Mesothelial cell of epicardium (in vitro differentiated cells): ENCODE measurements around the gene LSMEM2. TPM values are rescaled to one million over a fixed set of nuclear protein-coding genes. Genes with fewer than 3 reads are reported as not detected.

Source experiments
- DNase-seq, 2 experiments: peaks; one replicate each; pipeline ENCODE4 v3.0.0; 2021; ENCODE audit warnings: low spot score in 2 of 2; ENCODE audit not compliant: unreplicated experiment in 2 of 2
- H3K27ac Mint-ChIP-seq: 2 replicates; pipeline ENCODE4 v1.8.0; 2021; ENCODE audit warnings: mixed read lengths
- H3K27me3 Mint-ChIP-seq: 2 replicates; pipeline ENCODE4 v1.8.0; 2021; ENCODE audit warnings: low read depth, mixed read lengths
- H3K36me3 Mint-ChIP-seq: 2 replicates; pipeline ENCODE4 v1.8.0; 2021; ENCODE audit warnings: mixed read lengths
- H3K4me1 Mint-ChIP-seq: 2 replicates; pipeline ENCODE4 v1.8.0; 2021; ENCODE audit warnings: mixed read lengths
- H3K4me3 Mint-ChIP-seq: 2 replicates; pipeline ENCODE4 v1.8.0; 2021; ENCODE audit warnings: mild to moderate bottlenecking, moderate library complexity, mixed read lengths
- H3K9me3 Mint-ChIP-seq: 2 replicates; pipeline ENCODE4 v1.8.0; 2021; ENCODE audit warnings: mixed read lengths
- total RNA-seq: library from RNA; stranded (reverse); gene quantifications from 3 replicates; pipeline ENCODE4 v1.2.1, GENCODE V29; 2021
- TF ChIP-seq, protein P1 (sequence below): fragments of 200-600 bp; sonication (generic); IDR thresholded peaks from one replicate; pipeline ENCODE4 v1.5.0; 2021; ENCODE audit warnings: antibody characterized with exemption; ENCODE audit not compliant: unreplicated experiment

LSMEM2 gene
- total RNA-seq, 1 donor from 2014 or later = 0.38 TPM

GRCh38 chr3:50325497-50326181 lies 46.8 kb downstream of the LSMEM2 start:
- H3K27ac Mint-ChIP-seq = no peak overlapping the region
- no peak overlapping the region for H3K4me3 Mint-ChIP-seq
- TF ChIP-seq, protein P1, sequence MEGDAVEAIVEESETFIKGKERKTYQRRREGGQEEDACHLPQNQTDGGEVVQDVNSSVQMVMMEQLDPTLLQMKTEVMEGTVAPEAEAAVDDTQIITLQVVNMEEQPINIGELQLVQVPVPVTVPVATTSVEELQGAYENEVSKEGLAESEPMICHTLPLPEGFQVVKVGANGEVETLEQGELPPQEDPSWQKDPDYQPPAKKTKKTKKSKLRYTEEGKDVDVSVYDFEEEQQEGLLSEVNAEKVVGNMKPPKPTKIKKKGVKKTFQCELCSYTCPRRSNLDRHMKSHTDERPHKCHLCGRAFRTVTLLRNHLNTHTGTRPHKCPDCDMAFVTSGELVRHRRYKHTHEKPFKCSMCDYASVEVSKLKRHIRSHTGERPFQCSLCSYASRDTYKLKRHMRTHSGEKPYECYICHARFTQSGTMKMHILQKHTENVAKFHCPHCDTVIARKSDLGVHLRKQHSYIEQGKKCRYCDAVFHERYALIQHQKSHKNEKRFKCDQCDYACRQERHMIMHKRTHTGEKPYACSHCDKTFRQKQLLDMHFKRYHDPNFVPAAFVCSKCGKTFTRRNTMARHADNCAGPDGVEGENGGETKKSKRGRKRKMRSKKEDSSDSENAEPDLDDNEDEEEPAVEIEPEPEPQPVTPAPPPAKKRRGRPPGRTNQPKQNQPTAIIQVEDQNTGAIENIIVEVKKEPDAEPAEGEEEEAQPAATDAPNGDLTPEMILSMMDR = no peak
- DNase-seq = no peak
- peaks cover 28% of the 10 kb centered on the region for H3K4me1 Mint-ChIP-seq
- no peaks in the 10 kb centered on the region for H3K9me3 Mint-ChIP-seq
- no peaks in the 10 kb centered on the region for H3K27me3 Mint-ChIP-seq
- peaks cover 4% of the 10 kb centered on the region for H3K36me3 Mint-ChIP-seq

DNA sequence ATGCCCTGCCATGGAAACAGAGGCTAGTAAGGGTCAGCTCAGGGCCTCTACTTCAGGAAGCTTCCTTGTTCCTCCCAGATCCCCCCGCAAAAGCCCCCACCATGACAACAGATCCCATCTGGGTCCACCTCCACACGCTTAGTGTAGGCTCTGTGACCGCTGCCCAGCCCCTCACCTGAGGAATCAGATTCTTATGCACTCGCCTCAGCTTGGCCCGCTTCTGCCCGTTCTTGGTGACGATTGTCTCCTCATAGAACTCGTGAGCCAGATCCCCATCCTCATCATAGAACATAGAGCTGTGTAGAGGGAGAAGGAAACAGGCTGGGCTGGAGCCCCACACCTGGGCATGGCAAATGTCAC lies 47.3 kb downstream of the LSMEM2 start:
- no peaks in the 10 kb centered on the region for H3K9me3 Mint-ChIP-seq
- H3K36me3 Mint-ChIP-seq = peaks cover 5% of the 10 kb centered on the region
- peaks cover 28% of the 10 kb centered on the region for H3K4me1 Mint-ChIP-seq
- TF ChIP-seq, protein P1 = no peak
- peak overlapping the region; percentile 90 for H3K4me3 Mint-ChIP-seq
- H3K27ac Mint-ChIP-seq = no peak overlapping the region
- no peak for DNase-seq
- no peaks in the 10 kb centered on the region for H3K27me3 Mint-ChIP-seq

DNA sequence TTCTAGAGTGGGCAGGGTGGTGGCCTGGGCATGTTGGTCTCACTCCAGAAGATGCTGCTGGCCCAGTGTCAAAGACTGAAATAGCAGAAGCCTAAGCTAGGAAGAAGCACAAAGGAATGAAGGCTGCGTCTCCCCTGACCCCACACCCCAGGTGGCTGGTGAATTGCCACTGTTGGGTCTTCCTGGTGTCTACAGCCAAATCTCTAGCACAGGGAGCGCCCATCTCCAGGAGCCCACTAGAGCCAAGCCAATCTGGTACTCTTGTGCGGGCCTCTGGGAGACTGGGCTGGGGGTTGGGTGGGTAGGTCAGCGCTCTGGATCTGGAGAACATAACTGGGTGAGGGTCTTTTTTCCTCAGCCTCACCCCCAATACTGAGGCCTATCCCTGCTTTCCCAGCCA lies 48.2 kb downstream of the LSMEM2 start:
- TF ChIP-seq, protein P1 = no peak
- Mint-ChIP-seq H3K36me3 (peaks cover 5% of the 10 kb centered on the region), H3K9me3 (no peaks in the 10 kb centered on the region), H3K27ac (no peak overlapping the region), H3K4me1 (peaks cover 28% of the 10 kb centered on the region), H3K27me3 (no peaks in the 10 kb centered on the region), H3K4me3 (peak overlapping the region; percentile 90)
- DNase-seq = no peak

DNA sequence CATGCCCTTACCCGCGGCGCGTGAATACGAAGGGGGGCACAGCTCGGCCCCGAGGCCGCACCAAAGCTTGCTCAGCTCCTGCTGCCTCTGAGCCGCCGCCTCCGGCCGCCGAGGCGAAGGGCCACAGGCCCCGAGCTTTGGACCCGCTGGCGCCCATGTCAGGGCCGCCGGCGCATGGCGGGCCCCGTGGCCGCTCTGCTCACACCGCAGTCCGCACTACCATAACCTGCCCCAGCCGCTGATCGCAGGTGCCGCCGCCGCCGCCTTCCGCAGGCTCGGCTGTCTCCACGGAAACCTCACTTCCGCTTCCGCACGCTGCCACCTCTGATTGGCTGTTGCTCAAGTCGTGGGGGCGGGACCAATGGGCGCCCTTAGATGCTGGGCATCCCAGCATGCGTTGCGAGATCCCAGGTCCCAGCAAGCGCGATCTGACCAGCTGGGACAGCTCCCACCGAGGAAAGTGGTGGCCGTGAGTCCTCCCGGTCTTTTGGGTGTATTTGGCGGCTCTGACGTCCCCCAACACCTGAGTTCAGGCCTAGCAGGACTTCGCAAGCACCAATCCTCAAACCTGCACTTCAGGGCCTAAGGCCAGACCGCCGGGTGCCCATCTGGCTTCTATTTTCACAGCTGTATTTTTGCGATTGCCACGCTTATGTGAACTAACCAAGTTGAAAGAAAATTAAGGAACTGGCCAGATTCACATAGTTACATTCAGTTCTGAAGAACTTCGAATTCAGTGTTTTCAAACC lies 49.2 kb downstream of the LSMEM2 start, which contains the start of gene TUSC2:
Gene TUSC2 (minus strand): TSS at position 281 of the 749 bp plus-strand sequence. CDS start 124 bp downstream, at position 157.
- peak within 1 kb of the TSS; percentile 90 for H3K4me3 Mint-ChIP-seq
- TF ChIP-seq, protein P1 = no peak

DNA sequence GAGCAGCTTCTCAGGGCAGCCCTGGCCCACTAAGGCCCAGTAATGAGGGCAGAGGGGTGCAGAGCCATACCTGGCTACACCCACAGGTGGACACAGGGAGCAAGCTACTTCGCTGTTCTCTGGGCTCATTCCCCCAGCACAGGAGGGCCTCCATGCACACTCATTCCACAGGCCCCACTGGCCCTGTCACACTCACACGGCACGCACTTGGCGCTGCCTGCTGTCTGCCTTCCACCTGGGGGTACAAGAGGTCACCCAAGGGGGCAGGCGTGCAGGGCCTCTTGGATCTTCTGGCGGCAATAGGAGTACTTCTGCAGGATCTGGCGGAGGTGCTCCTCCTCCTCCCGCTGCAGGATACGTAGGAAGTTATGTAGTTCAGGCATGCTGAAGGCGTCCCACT lies 51.4 kb downstream of the LSMEM2 start:
- Mint-ChIP-seq H3K27ac (no peak overlapping the region), H3K27me3 (no peaks in the 10 kb centered on the region), H3K4me3 (no peak overlapping the region), H3K4me1 (peaks cover 24% of the 10 kb centered on the region), H3K9me3 (no peaks in the 10 kb centered on the region), H3K36me3 (peaks cover 5% of the 10 kb centered on the region)
- TF ChIP-seq, protein P1 = no peak
- DNase-seq = no peak

More for the DNA sequence above, 49.2 kb downstream of the LSMEM2 start, which contains the start of gene TUSC2:
- H3K36me3 Mint-ChIP-seq = peaks cover 5% of the 10 kb centered on the region
- H3K9me3 Mint-ChIP-seq = no peaks in the 10 kb centered on the region
- DNase-seq = peak; percentile 91 to 94
- H3K27ac Mint-ChIP-seq = peak within 1 kb of the TSS; percentile 90
- H3K27me3 Mint-ChIP-seq = no peaks in the 10 kb centered on the region
- peaks cover 20% of the 10 kb centered on the region for H3K4me1 Mint-ChIP-seq
